AG04450 (cell line): ENCODE data around the gene COL9A2. TPM values are rescaled to one million over a fixed set of nuclear protein-coding genes. Genes with fewer than 3 reads are reported as not detected.

Experiments
- CTCF ChIA-PET: fragments of 300-600, 350-600 bp; formaldehyde crosslinking; extraction: SDS; loops from one replicate; lab custom pipeline; 2022; ENCODE audit warnings: antibody characterized with exemption, inconsistent platforms; lab: Charles Lee
- POLR2A ChIA-PET: fragments of 350-600 bp; formaldehyde crosslinking; extraction: SDS; loops from one replicate; lab custom pipeline; 2021; ENCODE audit warnings: antibody characterized with exemption, inconsistent platforms; lab: Yijun Ruan, JAX
- DNase-seq: peaks from one replicate; pipeline ENCODE4 v3.0.0-alpha.2; 2011; ENCODE audit warnings: low read depth, low spot score
- H3K27ac ChIP-seq: one replicate; pipeline ENCODE4 v1.5.1; 2012; ENCODE audit warnings: low read depth, low read length, control low read depth
- H3K27me3 ChIP-seq: one replicate; pipeline ENCODE4 v1.6.0; 2012; ENCODE audit warnings: low read length; ENCODE audit not compliant: control insufficient read depth, insufficient read depth
- H3K4me3 ChIP-seq: 2 replicates; pipeline ENCODE4 v1.5.1; 2011; ENCODE audit warnings: mild to moderate bottlenecking, low read depth, low read length, control low read depth
- H3K9me3 ChIP-seq: 2 replicates; pipeline ENCODE4 v1.5.1; 2012; ENCODE audit warnings: low read length; ENCODE audit not compliant: control insufficient read depth, insufficient read depth
- CTCF ChIP-seq: IDR thresholded peaks from 2 replicates; pipeline ENCODE4 v1.5.1; 2011; ENCODE audit warnings: low read depth, low read length, control low read depth, inconsistent platforms
- polyA plus RNA-seq: library from polyadenylated mRNA; depleted of rRNA; stranded (reverse); fragments of >200 nt; gene quantifications from 2 replicates; pipeline ENCODE4 v1.2.3, GENCODE V29; 2011

The COL9A2 gene
- polyA plus RNA-seq, 1 experiment, result 1.1 TPM

GRCh38 chr1:40318970-40319621 lies 2.0 kb upstream of the COL9A2 start:
- ChIA-PET POLR2A (no interaction called here), CTCF (interaction anchor here (1.1 to 6.5 kb wide), 4 partner anchors 19 to 241 kb away, joined by 3 to 83 read pairs (median 6); no protein-coding TSS in a partner anchor)
- TF ChIP-seq CTCF, result no peak
- Histone ChIP-seq H3K4me3 (no peak overlapping the region), H3K27me3 (peaks cover 34% of the 10 kb centered on the region), H3K27ac (no peak overlapping the region), H3K9me3 (peaks cover 9% of the 10 kb centered on the region; the same call in 1 of the 2 replicates)
- no peak for DNase-seq

- ChIA-PET POLR2A (no interaction called here), CTCF (interaction anchor here (1.1 to 6.5 kb wide), 4 partner anchors 20 to 240 kb away, joined by 3 to 83 read pairs (median 6); no protein-coding TSS in a partner anchor)
- H3K27me3 ChIP-seq, result peaks cover 34% of the 10 kb centered on the region
- peaks cover 9% of the 10 kb centered on the region; the same call in 1 of the 2 replicates for H3K9me3 ChIP-seq
- no peak overlapping the region for H3K4me3 ChIP-seq
- H3K27ac ChIP-seq, result no peak overlapping the region
- no peak for TF ChIP-seq CTCF
- no peak for DNase-seq
These were observed 1.4 kb upstream of the COL9A2 start for GRCh38 chr1:40318476-40318875.

- Histone ChIP-seq H3K27me3 (peaks cover 30% of the 10 kb centered on the region), H3K27ac (no peak overlapping the region), H3K4me3 (no peak overlapping the region), H3K9me3 (peaks cover 9% of the 10 kb centered on the region; the same call in 1 of the 2 replicates)
- TF ChIP-seq CTCF, result no peak
- DNase-seq, result no peak
- ChIA-PET CTCF (interaction anchor here (0.6 to 6.5 kb wide), 5 partner anchors 21 to 173 kb away, joined by 3 to 83 read pairs (median 7); no protein-coding TSS in a partner anchor), POLR2A (interaction anchor here (0.7 to 1.5 kb wide), 2 partner anchors 60 to 130 kb away, joined by 5 to 6 read pairs; partner anchors contain the start of gene ZMPSTE24)
These were observed 448 bp upstream of the COL9A2 start for GRCh38 chr1:40317394-40318074.

- ChIA-PET CTCF (interaction anchor here (0.6 to 6.5 kb wide), 30 partner anchors 8 to 278 kb away, joined by 3 to 83 read pairs (median 8); no protein-coding TSS in a partner anchor), POLR2A (interaction anchor here (0.7 to 1.6 kb wide), 3 partner anchors 22 to 58 kb away, joined by 4 to 9 read pairs (median 5); partner anchors contain the start of gene ZMPSTE24)
- TF ChIP-seq CTCF, result no peak
- Histone ChIP-seq H3K9me3 (peaks cover 9% of the 10 kb centered on the region; the same call in 1 of the 2 replicates), H3K4me3 (peak overlapping the region; percentile 18; the same call in 1 of the 2 replicates), H3K27me3 (peaks cover 33% of the 10 kb centered on the region), H3K27ac (no peak overlapping the region)
- no peak for DNase-seq
These were observed 1.1 kb downstream of the COL9A2 start for GRCh38 chr1:40315795-40316594.
